B cell (primary cell): ENCODE results near the gene HMGB4. TPM values are rescaled to one million over a fixed set of nuclear protein-coding genes. Genes with fewer than 3 reads are reported as not detected.

Experiments
- ATAC-seq: fragments of 200-7000 bp; cut with Tn5 transposase; one replicate; pipeline ENCODE4 v1.10.0; 2021; ENCODE audit warnings: low read depth, mild to moderate bottlenecking, moderate number of reproducible peaks, moderate library complexity
- CTCF ChIA-PET: fragments of 350-600 bp; sonication (Branson Sonifier 250); formaldehyde crosslinking; loops from one replicate; lab custom pipeline; 2021; ENCODE audit warnings: antibody characterized with exemption, inconsistent platforms; lab: Charles Lee
- POLR2A ChIA-PET: fragments of 350-600 bp; sonication (Branson Sonifier 250); formaldehyde crosslinking; loops from one replicate; lab custom pipeline; 2021; ENCODE audit warnings: antibody characterized with exemption; lab: Charles Lee
- DNase-seq: peaks from one replicate; pipeline ENCODE4 v3.0.0; 2013
- H2AFZ ChIP-seq: 2 replicates; pipeline ENCODE4 v1.6.1; 2012; ENCODE audit warnings: mild to moderate bottlenecking, low read depth, low read length; ENCODE audit not compliant: insufficient read depth, poor library complexity, severe bottlenecking
- H3K27ac ChIP-seq, 2 donors: 1 replicate in 1 of 2; 2 replicates in 1 of 2; pipeline ENCODE4 v1.5.1; 2012 to 2013; ENCODE audit warnings: low read length in 2 of 2, mild to moderate bottlenecking in 2 of 2, moderate library complexity in 1 of 2
- H3K27me3 ChIP-seq, 4 experiments: fragments of 200-600 bp in 1 of 4; sonication (generic) in 1 of 4; replicated peaks in 1 of 4; 1 replicate in 2 of 4; 2 replicates in 2 of 4; pipeline versions ENCODE4 v1.6.1 to v1.7.0; 2013 to 2016; ENCODE audit warnings: low read length in 3 of 4, mild to moderate bottlenecking in 2 of 4, mixed read lengths in 1 of 4, moderate library complexity in 1 of 4; ENCODE audit not compliant: insufficient read depth in 4 of 4, control insufficient read depth in 3 of 4; ENCODE audit errors: control extremely low read depth in 1 of 4
- H3K36me3 ChIP-seq, 2 experiments: replicated peaks in 1 of 2; 1 replicate in 1 of 2; 2 replicates in 1 of 2; pipeline versions ENCODE4 v1.6.1 to v1.7.1; 2013; ENCODE audit warnings: low read length in 1 of 2; ENCODE audit not compliant: insufficient read depth in 2 of 2, control insufficient read depth in 1 of 2; ENCODE audit errors: control extremely low read depth in 1 of 2, extremely low read depth in 1 of 2
- H3K4me1 ChIP-seq, 2 donors: fragments of 200-600 bp in 1 of 2; sonication (generic) in 1 of 2; 1 replicate in 1 of 2; 2 replicates in 1 of 2; pipeline versions ENCODE4 v1.5.1 to v1.6.1; 2013 to 2017; ENCODE audit warnings: low read length in 2 of 2; ENCODE audit not compliant: control insufficient read depth in 2 of 2, insufficient read depth in 2 of 2
- H3K4me2 ChIP-seq: replicated peaks from 2 replicates; pipeline ENCODE3; 2012; ENCODE audit warnings: mild to moderate bottlenecking, low read depth, low read length; ENCODE audit not compliant: poor library complexity, severe bottlenecking
- H3K4me3 ChIP-seq, 5 experiments: fragments of 200-600 bp in 1 of 5; sonication (generic) in 1 of 5; 1 replicate in 3 of 5; 2 replicates in 2 of 5; pipeline versions ENCODE4 v1.5.1 to v1.7.0; 2011 to 2016; ENCODE audit warnings: low read length in 4 of 5, mild to moderate bottlenecking in 4 of 5, low read depth in 2 of 5, control low read depth in 1 of 5, moderate library complexity in 1 of 5; ENCODE audit not compliant: insufficient read depth in 1 of 5; ENCODE audit errors: control extremely low read depth in 1 of 5, extremely low read depth in 1 of 5
- H3K79me2 ChIP-seq: fragments of 200-600 bp; sonication (generic); one replicate; pipeline ENCODE4 v1.6.0; 2016; ENCODE audit warnings: low read length; ENCODE audit not compliant: control insufficient read depth, insufficient read depth
- H3K9ac ChIP-seq: fragments of 200-600 bp; sonication (generic); 2 replicates; pipeline ENCODE4 v1.6.1; 2017; ENCODE audit warnings: mild to moderate bottlenecking, low read length, moderate library complexity
- H3K9me3 ChIP-seq, 3 donors: one replicate each; pipeline versions ENCODE4 v1.6.1 to v1.7.1; 2013; ENCODE audit warnings: low read length in 2 of 3; ENCODE audit not compliant: control insufficient read depth in 2 of 3, insufficient read depth in 1 of 3; ENCODE audit errors: control extremely low read depth in 1 of 3
- H4K20me1 ChIP-seq: 2 replicates; pipeline ENCODE4 v1.6.0; 2012; ENCODE audit warnings: mild to moderate bottlenecking, low read length; ENCODE audit not compliant: insufficient read depth, control insufficient read depth, poor library complexity, severe bottlenecking
- H3K27ac Mint-ChIP-seq: one replicate; pipeline ENCODE4 v1.8.0; 2021; ENCODE audit warnings: mixed read lengths
- H3K27me3 Mint-ChIP-seq: one replicate; pipeline ENCODE4 v1.8.0; 2021; ENCODE audit warnings: mixed read lengths
- H3K4me1 Mint-ChIP-seq: one replicate; pipeline ENCODE4 v1.8.0; 2021; ENCODE audit warnings: mixed read lengths
- H3K4me3 Mint-ChIP-seq: one replicate; pipeline ENCODE4 v1.8.0; 2021; ENCODE audit warnings: mixed read lengths
- H3K9me3 Mint-ChIP-seq: one replicate; pipeline ENCODE4 v1.8.0; 2022; ENCODE audit warnings: mixed read lengths; ENCODE audit not compliant: insufficient read depth
- CTCF ChIP-seq: fragments of 200-600 bp; IDR thresholded peaks from one replicate; pipeline ENCODE4 v1.8.0; 2022; ENCODE audit warnings: antibody characterized with exemption, mild to moderate bottlenecking
- EZH2 ChIP-seq: IDR thresholded peaks from 2 replicates; pipeline ENCODE4 v1.6.1; 2012; ENCODE audit warnings: borderline replicate concordance, low read depth, mild to moderate bottlenecking, moderate library complexity, low read length; ENCODE audit not compliant: insufficient read depth, poor library complexity, severe bottlenecking
- WGBS: methylation state at CpG from one replicate; pipeline ENCODE4 v1.1.5; 2013; ENCODE audit warnings: missing lambda C conversion rate; ENCODE audit not compliant: insufficient coverage; 5-methylcytosine and 5-hydroxymethylcytosine counted together
- intact Hi-C: fragments of 100-400 bp; cut with micrococcal nuclease; formaldehyde crosslinking; loops from one replicate; pipeline ENCODE4 v1.10.0; 2022
- polyA plus RNA-seq: library from polyadenylated mRNA; depleted of rRNA; stranded (reverse); fragments of >200 nt; gene quantifications from 2 replicates; pipeline ENCODE4 v1.2.3, GENCODE V29; 2012
- total RNA-seq, 2 donors: library from RNA; stranded (reverse); fragments of 120-200 nt in 1 of 2; gene quantifications; 1 replicate in 1 of 2; 2 replicates in 1 of 2; pipeline versions ENCODE4 v1.2.3 to v1.2.4, GENCODE V29; 2013 to 2022

The HMGB4 gene
- total and polyA plus RNA-seq, 2 donors (not counting 1 experiment from before 2014, with no cell fraction given) = not detected

- Histone ChIP-seq H3K36me3 (no peaks in the 10 kb centered on the region), H3K4me1 (no peaks in the 10 kb centered on the region), H3K9ac (no peak overlapping the region), H3K79me2 (no peaks in the 10 kb centered on the region), H3K27me3 (no peaks in the 10 kb centered on the region), H3K4me3 (no peak overlapping the region), H4K20me1 (no peaks in the 10 kb centered on the region), H3K9me3 (peaks cover 0 to 12% (median 0%) of the 10 kb centered on the region in 3 donors), H3K4me2 (no peak overlapping the region), H2AFZ (no peak overlapping the region), H3K27ac (no peak overlapping the region)
- DNase-seq (no peak), ATAC-seq (no peak)
- no peaks in the 10 kb centered on the region for H3K4me1 Mint-ChIP-seq
- no peak overlapping the region for H3K27ac Mint-ChIP-seq
- TF ChIP-seq CTCF (no peak), EZH2 (no peak)
- ChIA-PET CTCF (no interaction called here), POLR2A (no interaction called here)
- H3K9me3 Mint-ChIP-seq = peaks cover 5% of the 10 kb centered on the region
- peaks cover 13% of the 10 kb centered on the region for H3K27me3 Mint-ChIP-seq
- intact Hi-C loops = no loop called here
- H3K4me3 Mint-ChIP-seq = no peak overlapping the region
- no CpG with 5 or more reads among the region's 1 CpG for WGBS
Observed at GRCh38 chr1:33824971-33825370, 38.9 kb upstream of the HMGB4 start.

GRCh38 chr1:33825506-33825905 lies 38.4 kb upstream of the HMGB4 start:
- no peak overlapping the region for H3K4me3 Mint-ChIP-seq
- 89% methylated on average over 8 of the region's 10 CpGs for WGBS
- H3K4me3 ChIP-seq = no peak overlapping the region
- H3K9me3 Mint-ChIP-seq = peaks cover 5% of the 10 kb centered on the region
- no peaks in the 10 kb centered on the region for H3K79me2 ChIP-seq
- peaks cover 13% of the 10 kb centered on the region for H3K27me3 Mint-ChIP-seq
- ATAC-seq (no peak), DNase-seq (no peak)
- no peaks in the 10 kb centered on the region for H3K4me1 ChIP-seq
- no peak overlapping the region for H3K27ac Mint-ChIP-seq
- no peak overlapping the region for H2AFZ ChIP-seq
- ChIA-PET CTCF (no interaction called here), POLR2A (no interaction called here)
- H3K4me2 ChIP-seq = no peak overlapping the region
- H3K9me3 ChIP-seq = peaks cover 0 to 12% (median 0%) of the 10 kb centered on the region in 3 donors
- H4K20me1 ChIP-seq = no peaks in the 10 kb centered on the region
- H3K27me3 ChIP-seq = no peaks in the 10 kb centered on the region
- no peaks in the 10 kb centered on the region for H3K4me1 Mint-ChIP-seq
- H3K9ac ChIP-seq = no peak overlapping the region
- H3K36me3 ChIP-seq = no peaks in the 10 kb centered on the region
- intact Hi-C loops = no loop called here
- no peak for TF ChIP-seq CTCF
- no peak for TF ChIP-seq EZH2
- no peak overlapping the region for H3K27ac ChIP-seq
